ENCODE results near the gene CYTIP.
A peak's percentile ranks its signal among the peaks of the same experiment; 100 is the strongest.

CYTIP gene

DNA sequence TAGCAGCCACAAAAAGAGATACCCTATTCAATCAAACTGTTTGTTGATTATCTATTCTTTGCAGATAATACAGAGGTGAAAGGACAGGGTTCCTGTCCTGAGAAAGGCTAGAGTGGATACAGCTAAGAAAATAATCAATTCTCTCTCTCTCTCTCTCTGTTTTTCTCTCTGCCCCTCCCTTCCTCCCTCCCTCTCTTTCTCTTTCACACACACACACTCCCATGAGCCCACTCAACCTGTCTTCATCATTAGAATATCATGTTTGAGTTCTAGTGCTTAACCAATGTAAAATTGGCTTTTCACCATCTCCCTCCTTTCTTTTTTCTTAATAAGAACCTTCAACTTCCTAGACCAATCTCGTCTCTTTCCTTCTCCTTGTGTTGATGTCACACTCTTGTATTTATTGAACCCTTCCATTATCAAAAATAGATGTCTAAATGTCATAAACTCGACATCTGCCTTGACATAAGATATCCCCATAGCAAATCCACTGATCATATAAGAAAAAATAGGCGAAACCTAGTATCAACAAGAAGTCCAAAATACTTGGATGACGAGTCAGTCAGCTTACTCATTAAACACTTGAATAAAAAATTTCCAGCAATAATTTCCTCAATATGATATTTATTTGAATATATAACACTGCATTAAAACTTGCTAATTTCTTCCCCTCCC is 42.8 kb upstream of the CYTIP start:
- Histone ChIP-seq H3K4me2 (ENCODE audit: low read length) (no peak overlapping the region), H3K9me2 (ENCODE audit: low read depth, low read length) (no peaks in the 10 kb centered on the region)
- TF ChIP-seq, protein P1, sequence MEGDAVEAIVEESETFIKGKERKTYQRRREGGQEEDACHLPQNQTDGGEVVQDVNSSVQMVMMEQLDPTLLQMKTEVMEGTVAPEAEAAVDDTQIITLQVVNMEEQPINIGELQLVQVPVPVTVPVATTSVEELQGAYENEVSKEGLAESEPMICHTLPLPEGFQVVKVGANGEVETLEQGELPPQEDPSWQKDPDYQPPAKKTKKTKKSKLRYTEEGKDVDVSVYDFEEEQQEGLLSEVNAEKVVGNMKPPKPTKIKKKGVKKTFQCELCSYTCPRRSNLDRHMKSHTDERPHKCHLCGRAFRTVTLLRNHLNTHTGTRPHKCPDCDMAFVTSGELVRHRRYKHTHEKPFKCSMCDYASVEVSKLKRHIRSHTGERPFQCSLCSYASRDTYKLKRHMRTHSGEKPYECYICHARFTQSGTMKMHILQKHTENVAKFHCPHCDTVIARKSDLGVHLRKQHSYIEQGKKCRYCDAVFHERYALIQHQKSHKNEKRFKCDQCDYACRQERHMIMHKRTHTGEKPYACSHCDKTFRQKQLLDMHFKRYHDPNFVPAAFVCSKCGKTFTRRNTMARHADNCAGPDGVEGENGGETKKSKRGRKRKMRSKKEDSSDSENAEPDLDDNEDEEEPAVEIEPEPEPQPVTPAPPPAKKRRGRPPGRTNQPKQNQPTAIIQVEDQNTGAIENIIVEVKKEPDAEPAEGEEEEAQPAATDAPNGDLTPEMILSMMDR (IDR thresholded peaks at IDR 0.05; ENCODE audit: low read length), result no peak
- no peak for TF ChIP-seq EZH2 (IDR thresholded peaks at IDR 0.05; ENCODE audit: borderline replicate concordance, low read length)

DNA sequence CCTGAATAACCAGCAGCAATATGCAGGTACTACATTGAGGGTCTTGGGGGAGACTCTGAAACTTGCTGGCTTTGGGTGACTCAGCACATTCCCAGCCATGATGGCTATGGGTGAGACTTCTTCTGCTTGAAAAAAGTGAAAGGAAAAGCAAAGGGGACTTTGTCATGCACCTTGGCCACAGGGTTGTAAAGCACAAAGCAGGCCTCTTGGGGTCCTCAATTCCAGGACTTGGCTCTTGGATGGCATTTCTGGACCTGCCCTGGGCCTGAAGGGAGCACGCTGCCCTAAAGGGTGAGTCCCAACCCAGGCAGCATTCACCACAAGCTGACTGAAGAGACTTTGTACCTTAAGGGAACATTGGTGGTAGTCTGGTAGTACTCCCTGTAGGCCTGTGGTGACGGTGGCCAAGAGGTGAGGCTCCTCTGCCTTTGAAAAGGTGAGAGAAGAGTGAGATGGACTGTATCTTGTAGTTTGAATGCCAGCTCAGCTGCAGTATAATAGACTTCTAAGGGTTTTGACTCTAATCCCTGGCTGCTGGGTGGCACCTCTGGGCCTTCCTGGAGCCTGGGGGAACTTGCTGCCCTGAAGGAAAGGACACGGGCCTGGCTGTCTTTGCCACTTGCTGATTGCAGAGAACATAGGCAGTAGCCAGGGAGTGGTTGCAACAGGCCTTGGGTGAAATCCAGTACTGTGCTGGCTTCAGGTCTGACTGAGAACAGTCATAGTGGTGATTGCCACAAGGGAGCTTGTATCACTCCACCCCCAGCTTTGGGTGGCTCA is 36.5 kb upstream of the CYTIP start:
- Histone ChIP-seq H3K27ac (ENCODE audit: low read depth, low read length, poor library complexity, severe bottlenecking) (peak overlapping the region; percentile 44), H3K9me2 (ENCODE audit: low read depth, low read length) (no peaks in the 10 kb centered on the region), H3K9ac (ENCODE audit: low read length) (no peak overlapping the region), H3K4me2 (ENCODE audit: low read length) (no peak overlapping the region; the same call in 1 of the 2 replicates), H4K20me1 (ENCODE audit: insufficient read depth, low read length) (no peaks in the 10 kb centered on the region), H3K79me2 (ENCODE audit: insufficient read depth, low read length) (no peaks in the 10 kb centered on the region), H3F3A (ENCODE audit: insufficient read depth, low read length) (no peaks in the 10 kb centered on the region), H3K4me3 (ENCODE audit: low read depth, low read length, poor library complexity, severe bottlenecking) (no peak overlapping the region), H3K27me3 (ENCODE audit: insufficient read depth, low read length) (no peaks in the 10 kb centered on the region), H3K36me3 (ENCODE audit: insufficient read depth, low read length) (no peaks in the 10 kb centered on the region), H3K4me1 (ENCODE audit: insufficient read depth, low read length, severe bottlenecking) (peaks cover 28% of the 10 kb centered on the region), H3K9me3 (ENCODE audit: low read length) (no peaks in the 10 kb centered on the region; the same call in 1 of the 2 replicates), H2AFZ (ENCODE audit: low read length) (no peak overlapping the region; the same call in 1 of the 2 replicates)
- TF ChIP-seq, protein P1 (IDR thresholded peaks at IDR 0.05; ENCODE audit: low read length), result no peak
- TF ChIP-seq EZH2 (IDR thresholded peaks at IDR 0.05; ENCODE audit: borderline replicate concordance, low read length), result no peak

More for the DNA sequence above, 42.8 kb upstream of the CYTIP start:
- Histone ChIP-seq H3K9ac (ENCODE audit: low read length) (no peak overlapping the region), H3K27me3 (ENCODE audit: insufficient read depth, low read length) (no peaks in the 10 kb centered on the region), H3K79me2 (ENCODE audit: insufficient read depth, low read length) (no peaks in the 10 kb centered on the region), H3K36me3 (ENCODE audit: insufficient read depth, low read length) (no peaks in the 10 kb centered on the region), H3K4me1 (ENCODE audit: insufficient read depth, low read length, severe bottlenecking) (peaks cover 42% of the 10 kb centered on the region), H3K9me3 (ENCODE audit: low read length) (no peaks in the 10 kb centered on the region), H2AFZ (ENCODE audit: low read length) (peak overlapping the region; percentile 14; the same call in 1 of the 2 replicates), H3K27ac (ENCODE audit: low read depth, low read length, poor library complexity, severe bottlenecking) (no peak overlapping the region), H3F3A (ENCODE audit: insufficient read depth, low read length) (no peaks in the 10 kb centered on the region), H3K4me3 (ENCODE audit: low read depth, low read length, poor library complexity, severe bottlenecking) (no peak overlapping the region), H4K20me1 (ENCODE audit: insufficient read depth, low read length) (no peaks in the 10 kb centered on the region)

DNA sequence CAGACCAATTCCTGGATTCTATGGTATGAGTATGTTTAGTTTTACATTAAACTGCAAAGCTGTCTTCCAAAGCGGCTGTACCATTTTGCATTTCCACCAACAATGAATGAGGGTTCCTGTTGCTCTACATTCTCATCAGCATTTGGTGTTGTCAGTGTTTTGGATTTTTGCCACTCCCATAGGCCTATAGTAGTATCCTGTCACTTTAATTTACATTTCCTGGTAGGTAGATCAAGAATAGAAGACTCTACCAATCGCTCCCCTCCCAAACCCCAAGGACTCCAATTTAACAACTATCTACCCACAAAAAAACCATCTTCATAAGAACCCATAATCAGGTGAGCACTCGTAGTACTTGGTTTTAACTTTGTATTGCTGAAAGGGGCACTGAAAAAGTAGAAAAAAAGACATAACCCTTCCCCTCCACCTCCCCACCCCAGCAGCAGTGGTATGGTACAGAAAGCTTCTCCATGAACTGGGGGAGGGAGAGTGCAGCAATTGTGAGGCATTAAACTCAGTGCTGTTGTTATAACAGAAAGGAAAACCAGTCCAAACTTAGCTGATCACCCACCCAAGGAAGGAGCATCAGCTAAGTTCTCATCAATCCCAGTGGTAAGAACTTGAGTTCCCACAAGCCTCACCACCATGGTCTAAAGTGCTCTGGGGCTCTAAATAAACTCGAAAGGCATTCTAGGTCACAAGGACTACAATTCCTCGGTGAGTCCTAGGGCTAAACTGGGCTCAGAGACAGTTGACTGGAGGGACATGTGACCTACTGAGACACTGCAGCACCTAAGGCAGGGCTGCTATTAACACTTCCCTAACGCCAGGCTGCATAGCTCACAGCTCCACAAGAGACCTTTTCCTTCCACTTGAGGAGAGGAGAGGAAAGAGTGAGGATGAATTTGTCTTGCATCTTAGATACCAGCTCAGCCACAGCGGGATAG is 35.5 kb upstream of the CYTIP start:
- Histone ChIP-seq H3F3A (ENCODE audit: insufficient read depth, low read length) (no peaks in the 10 kb centered on the region), H3K4me2 (ENCODE audit: low read length) (no peak overlapping the region; the same call in 1 of the 2 replicates), H3K27me3 (ENCODE audit: insufficient read depth, low read length) (no peaks in the 10 kb centered on the region), H3K4me1 (ENCODE audit: insufficient read depth, low read length, severe bottlenecking) (peaks cover 28% of the 10 kb centered on the region), H2AFZ (ENCODE audit: low read length) (peak overlapping the region; percentile 78), H3K79me2 (ENCODE audit: insufficient read depth, low read length) (no peaks in the 10 kb centered on the region), H3K9ac (ENCODE audit: low read length) (no peak overlapping the region; the same call in 1 of the 2 replicates), H3K36me3 (ENCODE audit: insufficient read depth, low read length) (no peaks in the 10 kb centered on the region), H3K4me3 (ENCODE audit: low read depth, low read length, poor library complexity, severe bottlenecking) (no peak overlapping the region), H3K27ac (ENCODE audit: low read depth, low read length, poor library complexity, severe bottlenecking) (peak overlapping the region; percentile 40), H4K20me1 (ENCODE audit: insufficient read depth, low read length) (no peaks in the 10 kb centered on the region), H3K9me2 (ENCODE audit: low read depth, low read length) (no peaks in the 10 kb centered on the region), H3K9me3 (ENCODE audit: low read length) (no peaks in the 10 kb centered on the region; the same call in 1 of the 2 replicates)
- no peak for TF ChIP-seq EZH2 (IDR thresholded peaks at IDR 0.05; ENCODE audit: borderline replicate concordance, low read length)
- TF ChIP-seq, protein P1 (IDR thresholded peaks at IDR 0.05; ENCODE audit: low read length), result no peak
